NCI-H69 (cell line): ENCODE data around the gene SLC16A8.

ENCODE experiments used
- DNase-seq: peaks from one replicate; lab custom pipeline; 2025; lab: John Stamatoyannopoulos, UW

SLC16A8 gene

GRCh38 chr22:38028344-38029130 lies 55.4 kb downstream of the SLC16A8 start:
- no peak for DNase-seq
